ENCODE data around the gene SCNN1B. TPM values are rescaled to one million over a fixed set of nuclear protein-coding genes. Genes with fewer than 3 reads are reported as not detected.
"Not testable (repeated sequence)": the region's sequence is repeated elsewhere in the genome, so short reads cannot be mapped to it uniquely, and the experiment has no call there.

SCNN1B gene
- total RNA-seq, 1 experiment from 2014 or later, result not detected

DNA sequence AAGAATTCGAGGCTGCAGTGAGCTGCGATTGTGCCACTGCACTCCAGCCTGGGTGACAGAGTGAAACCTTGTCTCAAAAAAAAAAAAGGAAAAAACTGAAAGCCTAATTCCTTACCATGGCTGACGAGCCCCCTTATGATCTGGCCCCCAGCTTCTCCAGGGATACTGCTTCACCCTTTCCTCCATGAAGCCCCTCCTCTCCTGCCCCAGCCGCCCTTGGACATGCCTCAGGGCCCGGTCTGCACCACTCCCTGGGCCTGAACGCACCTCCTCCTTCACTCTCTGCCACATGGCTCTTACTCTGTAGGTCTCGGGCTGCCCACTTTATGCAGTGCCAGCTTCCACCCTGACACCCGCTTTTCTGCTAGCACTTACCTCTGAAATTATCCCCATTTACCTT is 85.6 kb downstream of the SCNN1B start:
- no peaks in the 10 kb centered on the region for H3K27me3 ChIP-seq (replicated peaks; ENCODE audit: control insufficient read depth, insufficient read depth, low read length)
- H3K36me3 Mint-ChIP-seq (ENCODE audit: insufficient read depth, unreplicated experiment), result peaks cover 16% of the 10 kb centered on the region
- POLR2A ChIA-PET, result no interaction called here
- no peak for DNase-seq
- H3K9me3 Mint-ChIP-seq (ENCODE audit: unreplicated experiment), result no peaks in the 10 kb centered on the region
- intact Hi-C loops (cut with micrococcal nuclease; ENCODE audit: unreplicated experiment), result no loop called here
- H3K27me3 Mint-ChIP-seq (ENCODE audit: insufficient read depth, unreplicated experiment), result no peaks in the 10 kb centered on the region
- H3K36me3 ChIP-seq (ENCODE audit: control insufficient read depth, insufficient read depth, low read length), result no peaks in the 10 kb centered on the region
- no peaks in the 10 kb centered on the region for H3K4me1 ChIP-seq
- no peak for TF ChIP-seq CTCF (IDR thresholded peaks at IDR 0.05; ENCODE audit: insufficient read depth in 1 of 2, low read depth in 1 of 2, low read length in 1 of 2, severe bottlenecking in 1 of 2, unreplicated experiment in 1 of 2)
- no peak overlapping the region for H3K4me3 ChIP-seq (ENCODE audit: low read depth, low read length)
- no peak overlapping the region for H3K4me3 Mint-ChIP-seq (ENCODE audit: unreplicated experiment)
- CTCF ChIA-PET, result no interaction called here
- no peaks in the 10 kb centered on the region for H3K9me3 ChIP-seq
- H3K27ac Mint-ChIP-seq (ENCODE audit: unreplicated experiment), result no peak overlapping the region
- BruUV-seq (replicated peaks), result no TSS peak
- H3K4me1 Mint-ChIP-seq (ENCODE audit: low read depth, unreplicated experiment), result no peaks in the 10 kb centered on the region

GRCh38 chr16:23388786-23389185 is 86.7 kb downstream of the SCNN1B start:
- H3K27ac Mint-ChIP-seq (ENCODE audit: unreplicated experiment), result no peak overlapping the region
- no TSS peak for BruUV-seq (replicated peaks)
- Histone ChIP-seq H3K9me3 (no peaks in the 10 kb centered on the region), H3K4me3 (ENCODE audit: low read depth, low read length) (no peak overlapping the region), H3K36me3 (ENCODE audit: control insufficient read depth, insufficient read depth, low read length) (no peaks in the 10 kb centered on the region), H3K4me1 (no peaks in the 10 kb centered on the region), H3K27me3 (replicated peaks; ENCODE audit: control insufficient read depth, insufficient read depth, low read length) (no peaks in the 10 kb centered on the region)
- CTCF ChIA-PET, result interaction anchor here (0.6 kb wide), 1 partner anchor 100 kb away, joined by 6 read pairs; no protein-coding TSS in a partner anchor
- H3K4me3 Mint-ChIP-seq (ENCODE audit: unreplicated experiment), result no peak overlapping the region
- POLR2A ChIA-PET, result no interaction called here
- H3K27me3 Mint-ChIP-seq (ENCODE audit: insufficient read depth, unreplicated experiment), result no peaks in the 10 kb centered on the region
- TF ChIP-seq CTCF (IDR thresholded peaks at IDR 0.05; ENCODE audit: insufficient read depth in 1 of 2, low read depth in 1 of 2, low read length in 1 of 2, severe bottlenecking in 1 of 2, unreplicated experiment in 1 of 2), result no peak
- H3K36me3 Mint-ChIP-seq (ENCODE audit: insufficient read depth, unreplicated experiment), result peaks cover 16% of the 10 kb centered on the region
- DNase-seq, result no peak
- H3K4me1 Mint-ChIP-seq (ENCODE audit: low read depth, unreplicated experiment), result no peaks in the 10 kb centered on the region
- H3K9me3 Mint-ChIP-seq (ENCODE audit: unreplicated experiment), result no peaks in the 10 kb centered on the region
- intact Hi-C loops (cut with micrococcal nuclease; ENCODE audit: unreplicated experiment), result no loop called here

- H3K27ac Mint-ChIP-seq (ENCODE audit: unreplicated experiment), result no peak overlapping the region
- no peaks in the 10 kb centered on the region for H3K4me1 ChIP-seq
- no peaks in the 10 kb centered on the region for H3K27me3 ChIP-seq (replicated peaks; ENCODE audit: control insufficient read depth, insufficient read depth, low read length)
- intact Hi-C loops (cut with micrococcal nuclease; ENCODE audit: unreplicated experiment), result no loop called here
- no peak overlapping the region for H3K4me3 ChIP-seq (ENCODE audit: low read depth, low read length)
- peaks cover 16% of the 10 kb centered on the region for H3K36me3 Mint-ChIP-seq (ENCODE audit: insufficient read depth, unreplicated experiment)
- H3K4me1 Mint-ChIP-seq (ENCODE audit: low read depth, unreplicated experiment), result no peaks in the 10 kb centered on the region
- no peaks in the 10 kb centered on the region for H3K9me3 ChIP-seq
- no peaks in the 10 kb centered on the region for H3K27me3 Mint-ChIP-seq (ENCODE audit: insufficient read depth, unreplicated experiment)
- no peak for TF ChIP-seq CTCF (IDR thresholded peaks at IDR 0.05; ENCODE audit: insufficient read depth in 1 of 2, low read depth in 1 of 2, low read length in 1 of 2, severe bottlenecking in 1 of 2, unreplicated experiment in 1 of 2)
- H3K36me3 ChIP-seq (ENCODE audit: control insufficient read depth, insufficient read depth, low read length), result no peaks in the 10 kb centered on the region
- H3K9me3 Mint-ChIP-seq (ENCODE audit: unreplicated experiment), result no peaks in the 10 kb centered on the region
- no peak for DNase-seq
- H3K4me3 Mint-ChIP-seq (ENCODE audit: unreplicated experiment), result no peak overlapping the region
- ChIA-PET POLR2A (no interaction called here), CTCF (interaction anchor here (0.6 kb wide), 1 partner anchor 100 kb away, joined by 6 read pairs; no protein-coding TSS in a partner anchor)
- no TSS peak for BruUV-seq (replicated peaks)
Observed at GRCh38 chr16:23389201-23389600, 87.1 kb downstream of the SCNN1B start.

DNA sequence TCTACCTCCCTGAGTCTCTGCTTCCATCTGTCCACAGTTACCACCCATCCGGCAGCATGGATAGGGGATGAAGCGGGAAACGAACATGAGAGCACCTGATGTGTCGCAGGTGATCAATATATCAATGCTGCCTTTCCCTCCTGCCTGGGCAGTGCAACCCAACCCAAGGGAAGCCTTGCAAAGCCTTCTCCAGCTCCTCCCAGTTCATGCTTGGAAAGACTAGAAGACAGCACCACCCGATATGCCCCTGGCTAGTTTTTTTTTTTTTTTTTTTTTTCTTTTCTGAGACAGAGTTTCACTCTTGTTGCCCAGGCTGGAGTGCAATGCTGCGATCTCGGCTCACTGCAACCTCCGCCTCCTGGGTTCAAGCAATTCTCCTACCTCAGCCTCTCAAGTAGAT is 87.8 kb downstream of the SCNN1B start:
- H3K27me3 ChIP-seq (replicated peaks; ENCODE audit: control insufficient read depth, insufficient read depth, low read length); H3K4me3 ChIP-seq (ENCODE audit: low read depth, low read length); POLR2A ChIA-PET; H3K9me3 Mint-ChIP-seq (ENCODE audit: unreplicated experiment); DNase-seq; H3K4me3 Mint-ChIP-seq (ENCODE audit: unreplicated experiment); CTCF ChIA-PET; H3K4me1 ChIP-seq; H3K9me3 ChIP-seq; H3K27ac Mint-ChIP-seq (ENCODE audit: unreplicated experiment); intact Hi-C loops (cut with micrococcal nuclease; ENCODE audit: unreplicated experiment); H3K36me3 ChIP-seq (ENCODE audit: control insufficient read depth, insufficient read depth, low read length); H3K4me1 Mint-ChIP-seq (ENCODE audit: low read depth, unreplicated experiment); BruUV-seq (replicated peaks); H3K27me3 Mint-ChIP-seq (ENCODE audit: insufficient read depth, unreplicated experiment): not testable (repeated sequence)
- H3K36me3 Mint-ChIP-seq (ENCODE audit: insufficient read depth, unreplicated experiment), result peaks cover 16% of the 10 kb centered on the region
